GM21390 (cell line): Measurements from ENCODE around the gene MPC2.
A peak's percentile ranks its signal among the peaks of the same experiment; 100 is the strongest.

Source experiments
- ATAC-seq: cut with Tn5 transposase; IDR thresholded peaks from one replicate; pipeline ENCODE4 v1.9.1; 2021; ENCODE audit not compliant: unreplicated experiment

The MPC2 gene

GRCh38 chr1:167936930-167937708 lies at the start of gene MPC2:
MPC2 (minus strand) TSS chr1:167937072; CDS start chr1:167935841, 1,231 bp downstream.
- peak; percentile 7 for ATAC-seq

GRCh38 chr1:167984886-167985489 lies 48.1 kb upstream of the MPC2 start:
- no peak for ATAC-seq

- ATAC-seq = no peak
Observed at GRCh38 chr1:167983797-167984420, 47.0 kb upstream of the MPC2 start.

- no peak for ATAC-seq
Observed at GRCh38 chr1:167981933-167982332, 45.1 kb upstream of the MPC2 start.

GRCh38 chr1:167977245-167977644 lies 40.4 kb upstream of the MPC2 start:
- no peak for ATAC-seq

GRCh38 chr1:167974698-167975097 lies 37.8 kb upstream of the MPC2 start:
- no peak for ATAC-seq

- no peak for ATAC-seq
Observed at GRCh38 chr1:167973832-167974231, 37.0 kb upstream of the MPC2 start.

GRCh38 chr1:167968569-167968968 lies 31.7 kb upstream of the MPC2 start:
- ATAC-seq = no peak

- ATAC-seq = no peak
Observed at GRCh38 chr1:167966050-167966449, 29.2 kb upstream of the MPC2 start.

- ATAC-seq = no peak
Observed at GRCh38 chr1:167964646-167965045, 27.8 kb upstream of the MPC2 start.

GRCh38 chr1:167957710-167958109 lies 20.8 kb upstream of the MPC2 start:
- no peak for ATAC-seq

GRCh38 chr1:167955915-167956314 lies 19.0 kb upstream of the MPC2 start:
- no peak for ATAC-seq

GRCh38 chr1:167950569-167950968 lies 13.7 kb upstream of the MPC2 start:
- no peak for ATAC-seq

GRCh38 chr1:167949785-167950184 lies 12.9 kb upstream of the MPC2 start:
- ATAC-seq = no peak

GRCh38 chr1:167947733-167948132 lies 10.9 kb upstream of the MPC2 start:
- no peak for ATAC-seq

- ATAC-seq = no peak
Observed at GRCh38 chr1:167943541-167943940, 6.7 kb upstream of the MPC2 start.

GRCh38 chr1:167940264-167940663 lies 3.4 kb upstream of the MPC2 start:
- no peak for ATAC-seq

GRCh38 chr1:167938080-167938636 lies 1.3 kb upstream of the MPC2 start:
- no peak for ATAC-seq

GRCh38 chr1:167937709-167938010 lies 788 bp upstream of the MPC2 start:
- ATAC-seq = no peak

GRCh38 chr1:167936068-167936929 lies 573 bp downstream of the MPC2 start, which contains the start of gene DCAF6:
DCAF6 (plus strand) TSS chr1:167936683; CDS start chr1:167936912, 229 bp downstream.
- ATAC-seq = peak; percentile 74
